Activated CD8-positive, alpha-beta memory T cell treated with anti-CD3 and anti-CD28 coated beads, Interleukin-2, amount 50 U/mL, for 1 hour (primary cell): ENCODE results near the gene SPATA18.
"Not testable (repeated sequence)": the region's sequence is repeated elsewhere in the genome, so short reads cannot be mapped to it uniquely, and the experiment has no call there.

Experiments used
- DNase-seq: peaks from one replicate; pipeline ENCODE4 v3.0.0-alpha.2; 2020; ENCODE audit errors: extremely low read depth

Gene SPATA18

DNA sequence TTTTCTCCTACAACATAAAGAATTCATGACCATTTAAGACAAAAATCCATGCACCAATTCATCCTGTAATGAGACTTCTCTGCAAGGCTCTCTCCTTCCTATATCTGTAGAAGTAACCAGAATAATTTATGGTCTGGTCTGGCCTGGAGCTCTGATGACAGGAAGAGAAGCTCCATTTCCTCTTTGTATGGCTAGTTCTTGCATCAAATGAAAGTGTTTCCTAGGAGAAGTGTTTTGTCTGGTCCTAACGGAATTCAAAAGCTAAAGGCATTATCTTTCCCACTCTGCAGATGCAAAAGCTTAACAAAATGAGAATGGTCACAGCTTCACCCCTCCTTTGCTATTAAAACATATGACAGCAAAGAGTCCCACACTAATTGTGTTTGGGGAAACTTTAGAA, 55.1 kb downstream of the SPATA18 start:
- DNase-seq = no peak

DNA sequence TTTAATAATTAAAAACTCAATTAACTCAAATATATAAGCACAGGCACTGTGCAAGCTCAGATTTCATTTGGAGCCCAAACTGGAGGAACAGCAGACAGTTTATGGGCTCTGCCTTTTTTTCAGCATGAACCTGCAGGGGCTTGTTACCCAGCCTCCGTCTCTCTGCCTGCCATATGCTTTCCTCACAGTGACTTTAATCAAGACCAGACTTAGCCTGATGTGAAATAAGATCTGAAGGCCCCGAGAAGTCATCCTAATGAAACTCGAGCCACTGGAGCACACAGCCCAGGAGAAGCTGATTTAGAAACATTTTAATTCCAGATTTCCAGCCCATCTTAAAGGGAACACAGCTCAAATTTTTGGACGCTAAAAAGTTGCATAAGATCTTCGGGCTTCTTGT, 55.6 kb downstream of the SPATA18 start:
- no peak for DNase-seq

DNA sequence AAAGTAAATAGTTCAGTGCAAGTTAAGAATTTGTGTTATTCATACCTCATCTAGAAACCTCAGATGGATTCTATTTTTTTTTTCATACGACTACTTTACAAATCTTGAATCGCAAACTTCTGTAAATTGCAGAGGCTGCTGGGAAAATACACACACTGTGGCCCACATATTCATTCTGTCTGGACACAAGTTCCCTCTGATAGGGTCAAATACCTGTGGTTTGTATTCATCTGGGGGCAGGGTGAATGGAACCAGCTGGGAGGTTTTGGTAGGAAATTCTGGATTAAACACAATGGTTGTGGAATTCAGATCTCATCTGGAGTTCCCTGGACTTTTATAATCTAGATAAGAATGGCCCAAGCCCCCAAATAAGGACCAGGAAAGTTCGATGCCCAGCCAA, 56.2 kb downstream of the SPATA18 start:
- no peak for DNase-seq

DNA sequence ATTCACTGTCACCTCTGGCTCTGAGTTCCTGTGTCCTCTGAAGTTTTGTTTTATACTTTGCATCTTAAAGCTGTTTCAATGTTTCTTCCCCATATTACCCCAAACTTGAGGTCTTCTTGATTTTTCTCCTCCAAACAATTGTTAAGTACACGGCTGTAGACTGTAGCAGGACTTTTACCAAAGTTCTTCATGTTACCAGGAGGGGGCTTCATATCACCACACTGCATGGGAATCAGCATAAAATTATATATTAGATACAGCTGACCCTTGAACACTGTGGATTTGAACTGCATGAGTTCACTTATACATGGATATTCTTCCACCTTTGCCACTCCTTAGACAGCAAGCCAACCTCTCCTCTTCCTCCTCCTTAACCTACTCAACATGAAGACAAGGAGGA, 56.6 kb downstream of the SPATA18 start:
- no peak for DNase-seq

DNA sequence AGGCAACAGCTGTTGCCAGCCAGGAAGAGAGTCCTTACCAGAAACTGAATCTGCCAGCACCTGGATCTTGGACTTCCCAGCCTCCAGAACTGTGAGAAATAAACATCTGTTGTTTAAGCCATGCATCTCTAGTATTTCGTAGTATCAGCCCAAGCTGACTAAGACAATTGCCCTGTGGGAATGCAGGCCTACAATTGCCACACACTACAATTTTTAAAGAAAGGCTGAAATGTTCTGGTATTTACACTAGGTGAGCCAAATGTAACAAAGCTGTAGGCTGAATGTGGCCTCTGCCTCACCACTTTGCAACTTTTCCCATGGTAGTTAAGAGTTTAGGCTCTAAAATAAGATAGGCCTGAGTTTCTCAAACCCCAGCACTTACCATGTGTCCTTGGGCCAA, 59.1 kb downstream of the SPATA18 start:
- DNase-seq = no peak

DNA sequence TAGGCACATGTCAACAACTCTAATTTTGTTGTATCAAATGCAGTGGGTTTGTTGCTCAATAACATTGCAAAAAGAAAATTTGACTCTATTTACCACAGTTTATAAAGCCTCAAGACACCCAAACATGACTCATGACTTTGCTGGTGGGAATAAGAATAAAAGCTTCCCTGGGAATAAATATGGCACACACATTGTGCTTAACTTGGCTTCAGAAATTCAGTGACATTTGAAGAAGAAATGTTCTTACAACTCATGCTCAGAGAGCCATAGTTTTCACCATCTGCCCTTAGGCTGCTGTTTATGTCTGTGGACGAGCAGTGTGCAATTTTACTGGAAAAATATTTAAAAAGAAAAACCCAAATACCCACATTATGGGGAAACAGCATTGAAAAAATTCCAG, 60.9 kb downstream of the SPATA18 start:
- DNase-seq = no peak

DNA sequence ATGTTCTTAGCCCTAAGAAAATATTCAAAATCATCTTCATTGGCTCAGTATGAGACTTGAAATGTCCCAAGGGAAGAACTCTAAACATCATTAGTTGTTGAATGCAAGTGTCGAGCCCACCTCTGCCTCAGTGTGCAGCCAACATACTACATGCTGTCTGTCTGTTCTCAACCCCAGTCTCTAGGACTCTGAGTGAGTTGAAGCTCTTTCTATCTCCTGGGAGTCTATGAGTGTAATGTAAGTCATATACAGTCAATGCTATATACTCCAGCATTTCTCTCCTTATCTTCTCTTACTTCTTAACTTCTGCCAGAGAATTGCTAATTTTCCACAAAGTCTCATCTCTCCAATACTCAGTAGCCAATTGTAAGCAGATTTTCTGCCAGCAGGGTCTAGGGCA, 61.3 kb downstream of the SPATA18 start:
- DNase-seq = no peak

DNA sequence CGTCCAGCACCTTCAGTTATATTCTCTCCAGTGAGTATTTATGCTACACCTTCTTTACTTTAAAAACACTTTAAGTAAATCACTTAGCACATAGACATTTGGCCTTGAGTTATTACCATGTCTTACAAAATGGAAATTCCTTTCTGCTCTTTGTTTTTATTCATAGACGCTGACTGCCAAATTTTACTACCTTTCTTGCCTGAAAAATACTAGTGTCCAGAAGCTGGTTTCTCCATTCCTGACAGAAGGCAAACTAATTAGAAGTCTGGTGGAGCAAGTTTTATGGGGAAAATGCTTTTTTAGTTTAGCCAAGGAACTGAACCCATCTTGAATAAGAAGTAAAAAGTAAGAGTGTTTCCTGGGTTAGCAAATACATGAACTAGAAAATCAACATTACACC, 65.5 kb downstream of the SPATA18 start:
- no peak for DNase-seq

DNA sequence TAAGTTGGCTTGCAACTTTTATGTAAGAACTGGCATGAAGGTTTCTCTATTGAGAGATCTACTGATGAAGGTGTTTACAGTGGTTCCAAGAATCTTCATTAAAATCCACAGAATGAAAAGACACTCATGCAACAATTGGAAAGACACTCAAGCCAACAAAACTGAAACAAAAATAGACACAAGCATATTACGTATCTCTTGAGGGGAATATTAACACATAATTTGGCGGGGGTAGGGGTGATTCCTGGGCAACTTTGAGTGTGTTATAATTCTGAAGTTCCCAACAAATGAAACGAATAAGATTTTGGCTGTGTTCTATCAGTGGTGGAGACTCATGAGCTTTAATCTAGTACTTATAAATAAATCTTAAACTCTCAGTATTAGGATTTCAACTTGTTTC, 75.1 kb downstream of the SPATA18 start:
- no peak for DNase-seq

DNA sequence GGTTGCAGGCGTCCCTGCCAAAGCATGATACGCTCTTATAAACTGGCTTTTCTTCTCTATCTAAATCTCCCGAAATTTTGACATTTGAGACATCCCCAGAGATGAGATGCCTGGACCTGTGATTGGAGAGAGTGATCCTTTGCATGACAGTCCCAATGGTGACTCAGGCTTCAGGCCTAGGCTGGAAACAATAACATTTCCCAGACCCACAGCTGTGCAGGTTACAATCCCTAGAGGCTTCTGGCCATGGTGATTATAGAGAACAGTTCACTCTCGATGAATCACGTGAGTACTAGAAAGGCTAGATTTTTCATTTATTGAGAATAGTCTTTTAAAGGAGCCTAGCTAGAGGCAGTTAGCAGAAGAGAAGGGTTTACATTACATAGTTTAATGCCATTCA, 75.9 kb downstream of the SPATA18 start:
- DNase-seq = no peak

DNA sequence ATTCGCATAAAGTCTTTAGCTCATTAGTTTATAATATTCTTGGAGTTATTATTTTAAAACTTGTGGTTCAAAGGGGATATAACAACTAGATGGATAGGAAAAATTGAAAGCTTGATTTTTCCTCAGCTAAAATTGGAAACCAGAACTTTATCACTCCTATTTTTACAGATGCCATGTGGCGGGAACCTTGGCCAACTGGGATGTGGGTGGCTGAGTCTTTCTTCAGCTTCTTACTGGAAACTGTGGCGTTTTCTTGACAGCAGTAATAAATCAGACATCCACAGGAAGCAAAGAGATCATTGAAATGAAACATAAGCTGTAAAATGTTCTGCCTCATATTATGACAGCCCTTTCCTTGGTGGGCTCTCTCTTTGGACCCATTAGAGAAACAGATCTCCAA, 84.1 kb downstream of the SPATA18 start:
- DNase-seq = no peak

DNA sequence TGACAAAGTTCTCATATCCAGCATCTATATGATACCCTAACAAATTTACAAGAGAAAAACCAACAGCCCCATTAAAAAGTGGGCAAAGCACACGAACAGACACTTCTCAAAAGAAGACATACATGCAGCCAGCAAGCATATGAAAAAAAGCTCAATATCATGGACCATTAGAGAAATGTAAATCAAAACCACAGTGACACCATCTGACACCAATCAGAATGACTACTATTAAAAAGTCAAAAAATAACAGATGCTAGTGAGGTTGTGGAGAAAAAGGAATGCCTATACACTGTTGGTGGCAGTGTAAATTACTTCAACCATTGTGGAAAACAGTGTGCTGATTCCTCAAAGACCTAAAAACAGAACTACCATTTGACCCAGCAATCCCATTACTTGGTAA, 86.0 kb downstream of the SPATA18 start:
- DNase-seq = not testable (repeated sequence)

DNA sequence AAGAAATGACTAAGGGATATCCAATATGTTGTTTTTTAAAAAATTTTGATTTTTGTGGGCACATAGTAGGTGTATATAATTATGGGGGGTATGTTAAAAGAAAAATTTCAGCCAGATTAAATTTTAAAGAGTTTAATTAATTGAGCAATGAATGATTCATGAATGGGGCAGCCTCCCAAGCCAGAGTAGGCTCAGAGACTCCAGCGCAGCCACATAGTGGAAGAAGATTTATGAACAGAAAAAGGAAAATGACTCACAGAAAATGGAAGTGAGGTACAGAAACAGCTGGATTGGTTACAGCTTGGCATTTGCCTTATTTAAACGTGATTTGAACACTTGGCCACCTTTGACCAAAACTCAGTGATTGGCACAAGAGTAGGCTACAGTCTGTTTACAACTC, 91.7 kb downstream of the SPATA18 start:
- no peak for DNase-seq

DNA sequence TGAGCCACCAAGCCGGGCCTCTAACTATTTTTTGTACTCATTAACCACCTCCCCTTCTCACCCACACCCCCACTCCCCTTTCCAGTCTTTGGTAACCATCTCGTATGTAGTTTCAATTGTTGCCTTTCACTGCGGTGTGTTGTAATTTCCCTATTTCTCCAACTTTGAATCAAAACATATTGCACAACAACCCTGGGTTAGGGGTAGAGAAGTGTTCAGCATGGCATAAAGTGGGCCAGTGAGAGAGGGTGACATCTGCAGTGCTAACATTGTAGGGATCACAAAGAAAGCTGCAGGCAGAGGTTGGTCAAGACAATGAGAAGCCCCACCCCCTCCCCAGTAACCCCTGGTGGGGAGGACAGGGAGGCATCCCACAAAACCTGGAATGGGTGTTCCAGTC, 92.7 kb downstream of the SPATA18 start:
- DNase-seq = no peak

DNA sequence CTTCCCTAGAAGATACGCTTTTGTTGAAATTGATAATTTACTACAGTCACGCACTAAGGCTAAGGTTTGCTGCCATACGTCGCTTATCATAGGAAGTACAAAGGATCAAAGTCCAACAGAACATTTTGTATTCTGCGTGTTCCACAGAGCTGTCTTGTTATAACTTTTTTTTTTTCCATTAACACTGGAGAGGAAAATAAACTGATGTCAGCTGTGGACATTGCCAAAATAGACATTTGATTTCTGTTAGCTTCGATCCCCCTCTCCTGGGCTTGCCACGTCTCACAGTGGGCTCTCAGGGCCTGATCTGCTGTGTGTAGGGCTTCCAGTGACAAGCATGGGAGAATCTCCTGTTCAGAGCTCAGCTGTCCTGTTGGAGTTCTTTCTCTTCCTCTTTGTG, 93.3 kb downstream of the SPATA18 start:
- DNase-seq = no peak
